Ramos (cell line): ENCODE data around the gene VIT.

ENCODE experiments used
- in situ Hi-C: fragments of 300-500 bp; cut with MboI; formaldehyde crosslinking; loops from one replicate; pipeline ENCODE4 v1.14.3; 2022; ENCODE audit warnings: low sequenced_read_pairs; ENCODE audit not compliant: unreplicated experiment

Gene VIT

GRCh38 chr2:36750101-36750500, 53.6 kb downstream of the VIT start:
- in situ Hi-C loops = no loop called here

DNA sequence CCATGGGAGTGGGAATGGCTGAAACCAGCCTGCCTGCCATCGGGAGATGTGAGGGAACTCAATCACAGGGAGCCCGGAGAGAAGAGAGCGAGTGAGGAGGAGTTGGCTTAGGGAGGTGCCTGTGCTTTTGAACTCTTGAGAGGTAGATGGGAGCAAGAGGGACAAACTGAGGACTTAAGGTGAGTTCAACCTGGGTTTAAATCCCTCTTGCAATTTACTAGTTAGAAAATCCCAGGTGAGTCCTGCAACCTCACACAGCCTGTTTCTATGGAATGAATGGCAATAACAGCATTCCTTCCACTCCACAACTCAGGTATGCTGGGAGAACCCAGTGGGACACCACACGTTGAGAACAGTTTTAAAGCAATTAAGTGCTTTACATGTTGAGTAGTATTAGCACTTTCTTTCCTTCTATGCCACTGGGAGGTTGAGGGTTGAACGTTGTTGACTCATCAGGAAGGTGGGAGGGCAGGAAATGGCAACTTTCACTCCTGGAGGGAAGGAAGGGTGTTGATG, 57.3 kb downstream of the VIT start:
- in situ Hi-C loops = no loop called here

GRCh38 chr2:36754578-36754977, 58.1 kb downstream of the VIT start:
- in situ Hi-C loops = no loop called here

DNA sequence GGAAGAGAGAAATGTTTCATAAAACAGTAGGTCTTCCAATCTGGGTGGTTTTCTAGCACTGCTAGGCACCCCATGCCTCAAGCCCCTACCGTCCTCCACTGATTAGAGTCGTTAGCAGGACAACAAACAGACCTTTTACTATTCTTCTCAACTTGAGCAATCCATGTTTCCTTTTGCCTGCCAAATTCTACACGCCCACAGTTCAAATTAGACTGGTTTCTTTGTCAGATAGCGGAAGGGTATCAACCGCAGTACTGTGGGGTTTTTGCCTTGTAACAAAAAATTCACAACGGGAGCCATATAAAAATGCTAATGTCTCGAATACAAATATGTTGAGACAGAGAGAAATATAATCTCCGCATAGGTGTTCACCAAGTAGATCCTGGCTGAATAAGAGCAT, 59.9 kb downstream of the VIT start:
- in situ Hi-C loops = no loop called here

DNA sequence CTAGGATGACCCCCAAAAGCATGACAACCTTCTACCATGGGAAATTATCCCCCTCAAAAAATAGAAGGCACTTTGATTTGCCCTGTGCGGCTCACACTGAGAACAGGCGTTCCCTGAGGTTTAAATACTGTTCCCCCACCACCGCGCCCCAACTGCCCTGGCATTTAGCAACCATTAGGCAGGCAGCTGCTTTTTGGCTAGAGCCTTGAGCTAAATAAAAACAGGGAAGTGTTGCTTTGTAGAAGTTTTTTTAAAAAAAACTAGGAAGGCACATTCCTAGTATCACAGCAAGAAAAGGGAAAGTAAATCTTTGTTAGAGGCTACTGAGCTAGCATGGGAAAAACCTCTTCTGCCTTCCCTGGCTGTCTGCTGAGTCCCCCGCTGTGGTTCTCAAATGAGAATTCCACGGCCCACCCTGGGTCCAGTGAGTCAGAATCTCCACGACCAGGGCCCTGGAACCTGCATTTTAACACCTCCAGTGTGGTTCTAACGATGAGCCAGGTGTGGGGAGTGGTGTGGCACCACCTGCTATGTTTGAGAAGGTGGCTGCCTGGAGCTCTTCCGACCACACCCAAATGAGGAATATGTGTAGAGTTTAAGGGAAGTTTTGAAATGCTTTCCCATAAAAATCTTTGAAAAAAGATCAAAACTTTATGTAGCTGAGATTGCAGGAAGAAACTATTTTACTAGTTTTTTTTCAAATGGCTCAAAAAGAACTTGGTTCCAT, 66.4 kb downstream of the VIT start:
- in situ Hi-C loops = no loop called here

GRCh38 chr2:36769106-36769505, 72.6 kb downstream of the VIT start:
- in situ Hi-C loops = no loop called here

DNA sequence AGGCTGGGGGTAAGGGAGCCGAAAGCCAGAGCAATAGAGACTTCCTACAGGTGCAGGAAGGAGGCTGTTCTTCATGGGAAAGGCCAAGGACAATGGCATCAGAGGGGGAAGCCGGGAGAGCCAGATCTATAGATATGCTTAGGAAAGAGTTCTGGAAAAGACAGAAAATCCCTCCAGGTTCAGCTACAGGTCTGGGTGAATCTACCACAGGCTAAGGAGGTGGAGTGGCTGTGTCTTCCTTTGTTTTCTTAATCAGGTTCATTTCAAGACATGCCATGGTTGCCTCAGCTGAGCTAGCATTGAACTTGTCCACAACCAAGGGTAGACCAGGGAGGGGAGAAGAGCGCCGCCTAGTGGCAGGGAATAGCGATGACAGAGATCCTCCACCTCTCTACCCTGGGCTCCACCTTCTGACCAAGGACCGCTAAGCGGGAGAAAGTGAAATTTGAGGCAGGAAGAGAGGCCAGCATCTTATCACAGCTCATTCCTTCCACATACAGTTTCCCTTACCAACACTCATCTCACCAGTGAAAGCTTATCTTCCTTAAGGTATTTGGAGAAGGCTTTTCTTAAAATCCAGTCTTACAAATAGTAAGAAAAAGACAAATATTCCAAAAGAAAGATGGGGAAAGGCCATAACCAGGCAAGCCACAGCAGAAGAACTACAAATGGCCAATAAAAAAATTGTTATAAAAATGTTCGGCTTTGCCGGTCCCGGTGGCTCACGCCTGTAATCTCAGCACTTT, 74.2 kb downstream of the VIT start:
- in situ Hi-C loops = no loop called here

DNA sequence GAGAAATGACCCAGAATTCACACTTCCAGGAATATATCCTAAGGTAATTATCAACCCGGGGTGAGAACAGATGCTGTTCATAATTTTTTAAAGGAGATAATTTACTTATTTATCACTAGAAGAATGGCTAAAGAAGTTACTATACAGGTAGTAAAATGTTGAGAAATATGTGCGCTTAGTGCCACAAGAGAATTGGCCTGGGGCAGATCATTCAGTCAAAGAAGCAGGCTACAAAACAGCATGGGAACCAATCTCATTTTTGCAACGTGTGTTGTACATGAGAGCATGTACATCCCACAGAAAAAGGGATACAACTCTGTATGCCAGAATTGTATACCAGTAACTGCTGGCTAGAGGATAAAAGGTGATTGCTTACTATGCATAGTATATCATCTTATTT, 75.2 kb downstream of the VIT start:
- in situ Hi-C loops = no loop called here

DNA sequence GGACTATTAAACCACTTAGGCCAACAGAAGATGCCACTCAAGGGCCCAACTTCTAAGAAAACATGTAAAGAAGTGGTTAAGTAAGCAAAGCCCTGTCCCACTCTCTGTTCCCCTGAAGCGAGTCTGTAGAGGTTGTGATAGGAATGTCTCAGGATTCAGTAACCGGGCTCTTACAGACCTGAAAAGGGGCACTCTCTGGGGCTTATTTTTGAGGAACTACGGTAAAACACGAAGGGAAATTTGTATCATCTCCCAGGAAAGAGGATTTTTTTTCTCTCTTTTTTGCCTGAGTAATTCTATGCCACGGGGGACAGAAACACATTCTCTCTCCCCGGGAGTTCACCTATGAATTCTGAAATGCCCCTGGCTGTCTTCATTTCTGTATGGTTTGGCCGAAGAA, 77.4 kb downstream of the VIT start:
- in situ Hi-C loops = no loop called here

DNA sequence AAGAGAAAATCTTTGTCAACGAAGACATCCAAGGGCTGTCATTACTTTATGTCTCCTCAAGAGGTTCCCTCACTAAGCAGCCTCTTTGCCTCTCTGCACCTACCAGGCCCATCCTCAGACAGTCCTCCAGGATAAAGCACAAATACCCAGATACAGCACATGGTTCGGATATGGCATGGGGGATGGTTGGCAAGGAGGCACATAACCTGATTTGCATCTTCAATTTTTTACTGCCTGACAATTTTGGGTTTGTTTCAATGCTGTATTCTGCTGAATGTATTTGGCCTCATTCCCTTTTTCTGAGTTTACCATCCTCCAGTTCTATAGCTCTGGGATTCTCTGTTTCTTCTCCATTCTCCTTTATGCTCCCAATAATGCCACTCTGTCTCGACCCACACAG, 78.8 kb downstream of the VIT start:
- in situ Hi-C loops = loop anchor here (25.0 kb wide), 1 partner anchor 1112 kb away; no protein-coding TSS in a partner anchor

DNA sequence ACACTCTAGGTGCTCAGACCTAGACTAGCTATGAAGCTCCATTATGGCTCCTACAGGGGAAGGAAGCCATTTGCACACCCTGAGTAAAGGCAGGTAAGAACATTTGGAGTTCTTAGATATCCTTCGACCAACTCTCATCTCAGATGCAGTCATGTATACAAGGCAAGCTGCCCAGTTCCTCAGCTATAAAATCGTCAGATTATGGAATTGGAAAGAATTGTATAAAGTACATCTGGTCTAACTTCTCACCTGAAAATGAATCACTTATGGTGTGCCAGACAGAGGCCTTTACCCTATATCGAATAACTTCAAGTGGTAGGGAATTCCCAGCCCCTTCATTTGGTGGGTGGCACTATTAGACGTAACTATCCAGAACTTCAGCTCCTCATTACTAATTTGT, 79.3 kb downstream of the VIT start:
- in situ Hi-C loops = loop anchor here (25.0 kb wide), 1 partner anchor 1111 kb away; no protein-coding TSS in a partner anchor

DNA sequence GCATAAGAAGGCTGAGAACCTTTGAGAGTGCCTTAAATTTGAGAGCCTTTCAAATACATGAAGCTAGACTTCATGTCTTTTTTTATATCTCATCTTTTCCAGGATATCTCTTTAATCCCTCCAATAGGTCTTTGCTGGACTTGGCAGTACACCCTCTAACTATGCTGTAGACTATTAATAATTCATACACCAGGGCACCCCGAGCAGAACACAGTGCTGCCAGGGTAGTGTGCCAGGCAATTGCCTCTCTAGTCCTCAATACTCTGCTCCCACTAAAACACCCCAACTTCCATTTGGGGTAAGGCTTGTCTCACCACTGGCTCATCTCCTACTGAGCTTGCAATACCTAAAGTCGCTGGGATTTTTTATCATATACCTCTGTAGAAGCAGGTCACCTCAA, 80.8 kb downstream of the VIT start:
- in situ Hi-C loops = loop anchor here (25.0 kb wide), 1 partner anchor 1110 kb away; no protein-coding TSS in a partner anchor

GRCh38 chr2:36777788-36778187, 81.3 kb downstream of the VIT start:
- in situ Hi-C loops = loop anchor here (25.0 kb wide), 1 partner anchor 1110 kb away; no protein-coding TSS in a partner anchor

- in situ Hi-C loops = loop anchor here (25.0 kb wide), 1 partner anchor 1108 kb away; no protein-coding TSS in a partner anchor
Measured at GRCh38 chr2:36779462-36779861, 83.0 kb downstream of the VIT start.

DNA sequence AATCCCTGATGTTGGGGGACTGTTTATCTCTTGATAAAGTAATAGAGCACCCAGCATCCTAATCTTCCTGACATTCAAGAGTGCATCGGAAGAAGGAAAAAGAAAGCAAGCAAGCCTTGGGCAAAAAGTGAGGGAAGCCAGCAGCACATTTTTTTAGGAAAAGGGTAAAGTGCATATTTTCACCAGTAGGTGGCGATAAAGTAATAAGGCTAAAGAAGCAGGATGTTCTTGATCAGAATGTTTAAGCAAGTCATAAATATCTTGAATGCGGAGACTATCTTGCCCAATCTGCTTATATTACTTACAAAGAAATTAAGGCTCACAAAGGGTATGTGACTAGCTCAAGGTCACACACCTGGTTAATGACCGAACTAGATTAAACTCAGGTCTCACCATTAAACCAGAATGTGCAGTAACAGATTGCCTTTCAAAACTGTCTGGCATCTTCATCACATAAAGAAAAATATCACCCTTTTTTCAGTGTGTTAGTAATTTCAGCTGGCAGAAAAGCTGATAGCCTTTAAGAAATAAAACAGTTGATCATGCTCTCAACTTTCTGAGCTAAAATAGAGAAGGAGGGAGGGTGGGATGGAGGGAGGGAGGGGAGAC, 83.8 kb downstream of the VIT start:
- in situ Hi-C loops = loop anchor here (25.0 kb wide), 1 partner anchor 1107 kb away; no protein-coding TSS in a partner anchor

GRCh38 chr2:36781907-36782720, 85.6 kb downstream of the VIT start:
- in situ Hi-C loops = loop anchor here (25.0 kb wide), 1 partner anchor 1105 kb away; no protein-coding TSS in a partner anchor

GRCh38 chr2:36783246-36783645, 86.7 kb downstream of the VIT start:
- in situ Hi-C loops = loop anchor here (25.0 kb wide), 1 partner anchor 1104 kb away; no protein-coding TSS in a partner anchor

DNA sequence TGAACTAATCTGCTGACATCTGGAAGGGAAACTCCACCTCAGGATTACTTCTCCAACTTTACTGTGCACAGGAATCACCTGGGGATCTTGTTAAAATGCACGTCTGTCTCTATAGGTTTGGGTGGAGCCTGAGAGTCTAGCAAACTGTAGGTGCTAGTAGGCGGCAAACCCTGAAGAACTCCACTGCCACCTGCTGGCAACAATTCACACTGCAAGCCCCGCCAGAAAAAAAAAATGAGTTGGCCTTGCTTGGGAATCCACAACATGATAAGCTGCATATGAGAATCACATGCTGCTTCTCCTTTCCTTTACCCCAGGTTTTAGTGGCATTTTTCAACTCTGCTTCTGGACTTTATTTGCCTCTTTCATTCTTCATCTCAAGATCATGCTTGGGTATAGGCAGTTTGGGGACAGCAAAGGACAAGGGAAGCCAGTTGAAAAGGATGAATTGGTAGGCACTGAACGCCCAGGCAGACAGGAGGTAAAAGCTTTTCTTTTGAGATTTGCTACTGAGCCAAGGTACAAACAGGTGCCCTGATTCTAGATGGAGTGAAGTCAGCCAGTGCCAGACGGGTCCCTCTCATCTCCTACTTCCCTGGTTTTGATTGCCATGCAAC, 88.8 kb downstream of the VIT start:
- in situ Hi-C loops = loop anchor here (25.0 kb wide), 1 partner anchor 1102 kb away; no protein-coding TSS in a partner anchor

DNA sequence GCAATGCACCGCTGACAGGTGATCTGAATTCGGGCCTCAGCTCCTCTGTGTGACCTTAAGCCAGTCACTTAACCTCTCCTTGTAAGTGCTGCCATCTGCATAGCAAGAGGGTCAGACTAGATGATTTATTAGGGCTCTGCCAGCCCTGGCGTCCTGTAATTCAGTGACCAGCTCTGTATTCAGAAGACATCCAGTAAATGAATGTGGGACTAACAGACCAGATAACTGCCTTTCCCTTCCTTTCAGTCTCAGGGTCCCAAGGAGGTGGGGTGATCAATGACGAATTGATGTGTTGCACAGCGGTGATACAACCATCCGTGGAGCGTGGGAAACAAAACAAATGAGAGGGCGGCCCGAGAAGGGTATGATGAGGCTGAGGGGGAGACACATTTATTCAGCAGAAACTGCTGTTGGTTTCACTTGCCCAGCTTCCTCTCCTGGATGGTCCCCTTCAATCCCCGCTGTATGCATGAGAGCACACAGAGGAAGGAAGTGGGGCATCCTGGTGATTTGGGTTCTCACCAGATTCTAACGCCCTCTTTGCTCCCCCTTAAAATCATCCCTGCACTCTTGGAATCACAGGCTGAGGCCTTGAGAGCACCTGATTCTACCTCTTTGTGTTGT, 92.8 kb downstream of the VIT start:
- in situ Hi-C loops = loop anchor here (25.0 kb wide), 1 partner anchor 1098 kb away; no protein-coding TSS in a partner anchor
